Left lung (tissue), 14 donors: ENCODE measurements around the gene MYOM1. TPM values are rescaled to one million over a fixed set of nuclear protein-coding genes. Genes with fewer than 3 reads are reported as not detected.

Source experiments
- ATAC-seq: fragments of 200-7000 bp; cut with Tn5 transposase; one replicate; pipeline ENCODE4 v1.9.1; 2020; ENCODE audit warnings: moderate library complexity
- DNase-seq, 4 donors: peaks; one replicate each; pipeline ENCODE4 v3.0.0-alpha.2; 2013 to 2020
- H3K27ac ChIP-seq, 2 donors: fragments of 200-600 bp; sonication (generic) in 1 of 2; one replicate each; pipeline versions ENCODE4 v1.5.0 to v1.8.0; 2020 to 2021
- H3K27me3 ChIP-seq, 2 donors: fragments of 200-600 bp; sonication (generic) in 1 of 2; one replicate each; pipeline versions ENCODE4 v1.5.0 to v1.8.0; 2020 to 2021
- H3K36me3 ChIP-seq, 2 donors: fragments of 200-600 bp; sonication (generic) in 1 of 2; one replicate each; pipeline versions ENCODE4 v1.5.0 to v1.8.0; 2020 to 2021
- H3K4me1 ChIP-seq, 2 donors: fragments of 200-600 bp; one replicate each; pipeline ENCODE4 v1.8.0; 2021
- H3K4me3 ChIP-seq, 2 donors: fragments of 200-600 bp; sonication (generic) in 1 of 2; one replicate each; pipeline versions ENCODE4 v1.5.0 to v1.8.0; 2020 to 2021; ENCODE audit warnings: mild to moderate bottlenecking in 1 of 2
- H3K9me3 ChIP-seq, 2 donors: fragments of 200-600 bp; sonication (generic) in 1 of 2; one replicate each; pipeline versions ENCODE4 v1.5.0 to v1.8.0; 2020 to 2021
- CTCF ChIP-seq, 2 donors: fragments of 200-600 bp; sonication (generic) in 1 of 2; IDR thresholded peaks; one replicate each; pipeline versions ENCODE4 v1.5.0 to v1.8.0; 2021; ENCODE audit warnings: antibody characterized with exemption in 2 of 2
- intact Hi-C, 2 donors: fragments of 100-400 bp; cut with DNase I; formaldehyde crosslinking; loops; one replicate each; pipeline versions ENCODE4 v1.11.2 to v1.14.2; 2022
- long read RNA-seq, 12 donors: library from polyadenylated mRNA in 2 of 12; unstranded in 2 of 12; transcript quantifications; one replicate each; pipeline ENCODE4 v2.0.0 and lab custom pipeline, GENCODE V29; 2019 to 2026
- polyA plus RNA-seq, 6 donors: library from polyadenylated mRNA; unstranded; fragments of 120-200 nt; gene quantifications; one replicate each; pipeline ENCODE4 v1.2.1, GENCODE V29; 2013; ENCODE audit not compliant: insufficient read length in 6 of 6
- total RNA-seq, 2 donors: library from RNA; stranded (reverse); fragmentation: NEBNext Ultra II Directional; extraction: Animal tissue kit (Norgen Biotek cat#: 25700); gene quantifications; one replicate each; pipeline ENCODE4 v1.2.1, GENCODE V29; 2021
- donor health status: DM: no; HTN: yes; CAD: no.
- donor health status: DM: no; HTN: no; CAD: no.

MYOM1 gene
- 1 to 10 TPM; 1.5 to 1.7 TPM for total RNA-seq
- polyA plus RNA-seq, result 1 to 10 TPM; 2.0 to 4.5 (median 2.9) TPM
- long read RNA-seq, donor 1, result 0 reads
- long read RNA-seq, donor 2, result 0 reads
- long read RNA-seq, donor 3, result 0 reads
- long read RNA-seq, donor 4, result 0 reads
- long read RNA-seq, donor 5, result 0 reads
- long read RNA-seq, donor 6, result 0 reads
- long read RNA-seq, donor 7, result 0 reads
- long read RNA-seq, donor 8, result 0 reads
- long read RNA-seq, donor 9, result 0 reads
- long read RNA-seq, donor 10, result 0 reads
- long read RNA-seq, donor 11, result 0 reads
- long read RNA-seq, donor 12, result 0 reads

DNA sequence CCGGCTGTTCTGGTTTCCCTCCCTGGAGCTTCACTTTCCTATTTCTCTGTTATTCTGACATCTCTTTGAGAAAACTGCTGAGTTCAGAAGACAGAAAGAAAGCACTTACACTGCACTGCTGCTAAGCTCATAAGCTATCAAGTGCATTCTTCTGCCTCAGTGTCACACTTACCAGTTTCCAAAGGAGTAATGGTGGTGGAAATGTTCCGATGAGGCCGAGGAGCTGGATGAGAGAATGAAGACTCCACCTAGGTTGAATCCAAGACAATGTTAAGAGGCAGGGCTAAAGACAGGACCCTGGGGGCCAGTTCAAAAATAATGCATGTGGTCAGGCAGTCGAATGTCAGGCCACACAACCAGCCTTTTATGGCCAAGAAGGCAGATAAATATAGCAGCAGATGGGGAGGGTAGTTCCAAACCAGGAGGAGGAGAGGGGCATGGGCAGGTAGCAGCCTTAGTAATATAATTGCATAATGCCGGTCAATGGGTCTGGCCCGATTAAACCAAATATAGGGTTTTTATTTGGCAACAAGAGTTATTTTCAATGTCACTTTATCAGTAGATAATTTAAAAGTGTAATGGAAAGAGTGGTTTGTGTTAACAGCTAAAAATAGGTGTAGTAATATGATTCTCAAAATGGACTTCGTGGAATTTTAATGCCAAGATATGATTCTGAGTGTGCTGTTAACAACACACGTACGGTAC, at the start of gene MYOM1:
MYOM1 (minus strand) TSS at position 338 of the 705 bp plus-strand sequence. CDS start 4,745 bp downstream, outside the sequence.
- Histone ChIP-seq H3K4me1 (no peaks in the 10 kb centered on the region), H3K36me3 (no peaks in the 10 kb centered on the region), H3K4me3 (no peak within 1 kb of the TSS), H3K27me3 (no peaks in the 10 kb centered on the region), H3K27ac (no peak within 1 kb of the TSS), H3K9me3 (no peaks in the 10 kb centered on the region)
- ATAC-seq (no peak), DNase-seq (no peak)
- TF ChIP-seq CTCF (IDR thresholded peaks at IDR 0.05), result no peak
- intact Hi-C loops, result no loop called here

GRCh38 chr18:3269241-3269913, 49.6 kb upstream of the MYOM1 start:
- Histone ChIP-seq H3K27ac (peak overlapping the region in 1 of 2 donors; percentile 9), H3K36me3 (peaks cover 0 to 20% of the 10 kb centered on the region in 2 donors), H3K4me3 (no peak overlapping the region), H3K9me3 (no peaks in the 10 kb centered on the region), H3K27me3 (no peaks in the 10 kb centered on the region), H3K4me1 (peaks cover 23 to 73% of the 10 kb centered on the region in 2 donors)
- intact Hi-C loops, result no loop called here
- DNase-seq (no peak), ATAC-seq (no peak)
- TF ChIP-seq CTCF (IDR thresholded peaks at IDR 0.05), result no peak

- DNase-seq (no peak), ATAC-seq (no peak)
- no peak overlapping the region for H3K27ac ChIP-seq
- H3K4me3 ChIP-seq, result no peak overlapping the region
- H3K4me1 ChIP-seq, result peaks cover 31 to 84% of the 10 kb centered on the region in 2 donors
- no peak for TF ChIP-seq CTCF (IDR thresholded peaks at IDR 0.05)
- peaks cover 0 to 10% of the 10 kb centered on the region in 2 donors for H3K36me3 ChIP-seq
- H3K9me3 ChIP-seq, result no peaks in the 10 kb centered on the region
- H3K27me3 ChIP-seq, result no peaks in the 10 kb centered on the region
- intact Hi-C loops, result no loop called here
These were observed 48.5 kb upstream of the MYOM1 start for GRCh38 chr18:3268306-3268705.

GRCh38 chr18:3266062-3266608, 46.4 kb upstream of the MYOM1 start:
- Histone ChIP-seq H3K27ac (no peak overlapping the region), H3K9me3 (no peaks in the 10 kb centered on the region), H3K27me3 (no peaks in the 10 kb centered on the region), H3K4me1 (peaks cover 31 to 79% of the 10 kb centered on the region in 2 donors), H3K4me3 (no peak overlapping the region), H3K36me3 (no peaks in the 10 kb centered on the region)
- DNase-seq (no peak), ATAC-seq (no peak)
- intact Hi-C loops, result no loop called here
- TF ChIP-seq CTCF (IDR thresholded peaks at IDR 0.05), result no peak
